ENCODE results near the gene SULT1C2. TPM values are rescaled to one million over a fixed set of nuclear protein-coding genes. Genes with fewer than 3 reads are reported as not detected.
"Not testable (repeated sequence)": the region's sequence is repeated elsewhere in the genome, so short reads cannot be mapped to it uniquely, and the experiment has no call there.

Gene SULT1C2
- total RNA-seq, 2 experiments from 2014 or later = not detected

DNA sequence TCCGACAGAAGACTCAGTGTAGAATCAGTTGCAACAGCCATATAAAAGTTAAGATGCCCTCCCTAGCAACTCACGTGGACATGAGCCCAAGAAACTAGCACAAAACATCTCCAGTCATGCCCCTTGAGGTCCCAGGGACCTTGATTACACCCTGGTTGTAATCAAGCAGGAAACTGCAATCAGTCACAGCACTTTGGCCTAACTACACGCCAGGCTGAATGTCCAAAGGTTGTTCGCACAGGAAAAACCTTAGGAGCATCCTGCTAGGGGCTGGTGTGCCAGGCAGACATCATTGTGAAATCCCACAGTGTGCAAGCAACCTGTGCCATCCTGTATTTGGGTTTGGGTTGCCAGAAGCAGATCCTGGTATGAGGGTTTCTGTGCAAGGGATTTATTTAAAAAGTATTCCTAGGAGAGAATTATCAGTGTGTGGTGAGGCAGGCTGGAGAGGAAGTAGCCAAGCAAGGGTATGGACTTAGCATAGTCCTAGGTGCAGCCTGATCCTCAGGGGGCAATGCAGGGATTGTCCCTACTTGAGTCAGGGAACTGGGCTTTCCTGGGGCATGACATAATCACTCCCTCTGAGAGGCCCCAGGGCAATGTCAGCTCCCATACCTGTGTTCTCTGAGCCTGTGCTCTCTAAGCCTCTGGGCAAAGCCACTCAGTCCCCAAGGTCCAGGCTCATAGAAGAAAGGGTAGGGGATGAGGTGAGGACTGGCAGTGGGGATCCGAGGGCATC lies 17.8 kb upstream of the SULT1C2 start:
- H3K4me3 Mint-ChIP-seq = no peak overlapping the region
- H3K27me3 Mint-ChIP-seq = peaks cover 7% of the 10 kb centered on the region
- no peak overlapping the region for H3K27ac Mint-ChIP-seq
- POLR2A ChIA-PET = no interaction called here
- no peak for DNase-seq
- no peaks in the 10 kb centered on the region for H3K9me3 Mint-ChIP-seq
- ATAC-seq (ENCODE audit: low read depth) = no peak
- H3K36me3 Mint-ChIP-seq = no peaks in the 10 kb centered on the region
- no peaks in the 10 kb centered on the region for H3K4me1 Mint-ChIP-seq

DNA sequence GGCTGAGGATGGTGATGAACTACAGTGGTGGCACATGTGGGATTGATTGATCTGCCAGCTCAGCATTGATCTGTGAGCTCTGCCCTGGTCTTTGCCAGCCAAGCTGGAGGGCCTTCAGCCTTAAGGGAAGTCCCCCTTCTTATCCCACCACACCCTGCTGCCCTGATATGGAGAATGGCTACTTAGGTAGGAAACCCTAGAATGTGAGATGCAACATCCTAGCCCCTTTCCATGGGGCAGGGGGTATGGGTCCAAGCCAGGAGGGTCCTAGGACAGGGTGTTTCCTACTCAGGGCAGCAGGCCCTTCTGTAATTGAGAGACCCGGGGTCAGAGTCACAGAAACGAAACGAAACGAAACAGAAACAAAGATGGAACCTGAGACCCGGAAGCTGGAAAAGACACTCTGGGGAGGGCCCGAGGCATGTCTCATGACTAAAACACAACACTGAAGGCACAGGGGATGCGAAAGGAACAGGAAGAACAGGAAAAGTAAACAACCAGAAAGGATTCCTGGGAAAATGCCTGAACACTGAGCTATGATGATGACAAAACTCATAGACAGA lies 16.9 kb upstream of the SULT1C2 start:
- ATAC-seq (ENCODE audit: low read depth) (no peak), DNase-seq (no peak)
- H3K27ac Mint-ChIP-seq = no peak overlapping the region
- no peaks in the 10 kb centered on the region for H3K9me3 Mint-ChIP-seq
- H3K27me3 Mint-ChIP-seq = peaks cover 6% of the 10 kb centered on the region
- no peak overlapping the region for H3K4me3 Mint-ChIP-seq
- no peaks in the 10 kb centered on the region for H3K36me3 Mint-ChIP-seq
- H3K4me1 Mint-ChIP-seq = no peaks in the 10 kb centered on the region
- POLR2A ChIA-PET = no interaction called here

DNA sequence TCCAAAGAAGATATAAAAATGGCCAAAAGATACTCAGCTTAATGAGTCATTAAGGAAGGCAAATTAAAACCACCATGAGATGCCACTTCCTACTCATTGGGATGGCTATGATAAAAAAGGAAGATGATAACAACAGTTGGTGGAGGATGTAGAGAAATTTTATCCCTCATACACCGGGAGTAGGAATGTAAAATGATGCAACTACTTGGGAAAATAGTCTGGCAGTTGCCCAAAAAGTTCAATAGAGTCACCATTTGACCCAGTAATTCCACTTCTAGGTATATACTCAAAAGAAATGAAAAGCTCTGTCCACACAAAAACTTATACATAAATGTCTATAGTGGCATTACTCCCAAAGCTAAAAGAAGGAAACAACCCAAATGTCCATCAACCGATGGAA lies 10.1 kb upstream of the SULT1C2 start:
- no peaks in the 10 kb centered on the region for H3K4me1 Mint-ChIP-seq
- POLR2A ChIA-PET = no interaction called here
- H3K4me3 Mint-ChIP-seq = no peak overlapping the region
- H3K27me3 Mint-ChIP-seq = peaks cover 3% of the 10 kb centered on the region
- no peak for DNase-seq
- ATAC-seq (ENCODE audit: low read depth) = no peak
- H3K27ac Mint-ChIP-seq = no peak overlapping the region
- no peaks in the 10 kb centered on the region for H3K9me3 Mint-ChIP-seq
- no peaks in the 10 kb centered on the region for H3K36me3 Mint-ChIP-seq

DNA sequence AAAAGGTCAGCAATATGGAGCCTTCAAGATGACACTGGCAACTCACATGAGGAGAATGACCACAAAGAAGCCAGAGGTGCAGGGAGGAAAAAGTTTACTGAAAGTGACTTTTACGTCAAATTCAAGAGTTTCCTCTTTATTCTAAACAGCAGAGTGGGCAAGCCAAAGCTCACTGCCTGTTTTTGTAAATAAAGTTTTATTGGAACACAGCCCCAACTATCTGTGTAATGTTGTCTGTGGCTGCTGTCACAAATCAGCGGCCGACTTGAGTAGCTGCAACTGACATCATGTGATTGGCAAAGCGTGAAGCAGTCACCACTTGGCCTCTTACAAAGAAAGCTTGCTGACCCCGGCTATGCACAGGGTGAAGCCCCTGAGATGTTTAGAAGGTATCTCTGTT lies 9.2 kb upstream of the SULT1C2 start:
- ATAC-seq (ENCODE audit: low read depth) (no peak), DNase-seq (no peak)
- peaks cover 3% of the 10 kb centered on the region for H3K27me3 Mint-ChIP-seq
- no peak overlapping the region for H3K27ac Mint-ChIP-seq
- POLR2A ChIA-PET = no interaction called here
- no peaks in the 10 kb centered on the region for H3K4me1 Mint-ChIP-seq
- no peaks in the 10 kb centered on the region for H3K36me3 Mint-ChIP-seq
- H3K9me3 Mint-ChIP-seq = no peaks in the 10 kb centered on the region
- H3K4me3 Mint-ChIP-seq = no peak overlapping the region

DNA sequence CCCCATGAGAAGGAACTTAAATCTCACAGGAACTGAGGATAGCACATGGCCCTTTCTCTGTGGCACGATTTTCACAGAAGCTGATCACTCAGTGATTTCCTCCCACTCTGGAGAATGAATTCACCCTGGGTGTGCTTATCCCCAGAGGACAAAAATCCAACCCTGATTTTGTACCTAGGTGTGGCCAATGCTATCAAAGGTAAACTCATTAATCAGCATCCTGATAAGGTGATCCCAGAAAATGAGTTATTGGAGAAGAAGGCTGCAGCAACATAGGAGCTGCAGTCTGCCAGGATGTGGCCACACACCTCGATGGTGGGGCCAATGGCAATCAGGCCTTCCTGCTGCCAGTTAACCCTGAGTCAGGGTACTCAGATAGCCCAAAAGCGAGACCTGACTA lies 8.2 kb upstream of the SULT1C2 start:
- Mint-ChIP-seq H3K9me3 (peaks cover 4% of the 10 kb centered on the region), H3K27me3 (peaks cover 7% of the 10 kb centered on the region), H3K36me3 (no peaks in the 10 kb centered on the region), H3K4me3 (no peak overlapping the region), H3K27ac (no peak overlapping the region), H3K4me1 (no peaks in the 10 kb centered on the region)
- DNase-seq (no peak), ATAC-seq (ENCODE audit: low read depth) (no peak)
- POLR2A ChIA-PET = no interaction called here

DNA sequence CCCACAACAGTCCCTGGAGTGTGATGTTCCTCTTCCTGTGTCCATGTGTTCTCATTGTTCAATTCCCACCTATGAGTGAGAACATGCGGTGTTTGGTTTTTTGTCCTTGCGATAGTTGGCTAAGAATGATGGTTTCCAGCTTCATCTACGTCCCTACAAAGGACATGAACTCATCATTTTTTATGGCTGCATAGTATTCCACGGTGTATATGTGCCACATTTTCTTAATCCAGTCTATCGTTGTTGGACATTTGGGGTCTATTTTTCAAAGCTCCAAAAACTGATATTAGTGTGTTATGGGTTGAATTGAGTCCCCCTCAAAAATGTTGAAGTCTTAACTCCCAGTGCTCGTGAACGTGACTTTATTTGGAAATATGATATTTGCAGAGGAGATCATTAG lies 4.1 kb upstream of the SULT1C2 start:
- H3K36me3 Mint-ChIP-seq; DNase-seq; ATAC-seq (ENCODE audit: low read depth); H3K27ac Mint-ChIP-seq; H3K4me3 Mint-ChIP-seq; H3K4me1 Mint-ChIP-seq; H3K9me3 Mint-ChIP-seq; POLR2A ChIA-PET: not testable (repeated sequence)
- peaks cover 11% of the 10 kb centered on the region for H3K27me3 Mint-ChIP-seq

DNA sequence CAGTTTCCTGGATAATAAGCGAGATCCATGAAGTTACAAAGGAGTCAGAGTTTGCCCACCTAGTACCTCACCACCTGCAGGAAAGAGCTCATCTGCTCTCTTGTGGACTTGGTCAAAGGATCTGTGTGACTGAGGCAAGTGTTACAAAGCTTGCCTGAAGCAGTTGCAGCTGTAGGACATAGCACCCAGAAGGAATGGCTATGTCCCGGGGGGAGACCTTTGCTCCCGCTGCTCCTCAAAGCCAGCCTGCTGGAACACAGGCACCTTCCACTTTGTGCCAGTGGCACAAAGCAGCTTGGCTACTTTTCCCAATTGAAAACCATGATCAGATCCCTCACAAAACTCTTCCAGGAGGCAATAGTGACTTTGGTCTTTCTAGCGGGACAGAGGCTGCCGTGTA lies 3.1 kb upstream of the SULT1C2 start:
- no peak overlapping the region for H3K4me3 Mint-ChIP-seq

DNA sequence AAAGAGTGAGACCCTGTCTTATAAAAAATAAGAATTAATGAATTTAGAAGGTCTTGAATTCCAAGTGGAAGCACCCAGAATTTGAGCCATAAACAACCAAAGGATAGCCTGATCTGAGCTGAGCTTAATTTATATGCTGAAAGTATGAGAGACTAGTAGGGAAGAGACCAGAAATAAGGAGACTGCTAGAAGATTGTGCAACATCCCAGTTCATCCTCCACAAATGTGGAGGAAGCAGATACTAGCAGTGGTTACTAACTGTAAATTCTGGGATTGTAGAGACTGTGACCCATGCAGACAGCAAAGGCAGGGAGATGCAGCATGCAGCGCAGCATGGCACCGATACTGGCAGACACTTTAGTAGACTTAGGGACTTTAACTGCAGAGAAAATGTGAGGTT lies 1.5 kb upstream of the SULT1C2 start:
- ATAC-seq (ENCODE audit: low read depth) (no peak), DNase-seq (no peak)
- POLR2A ChIA-PET = no interaction called here
- peaks cover 8% of the 10 kb centered on the region for H3K27me3 Mint-ChIP-seq
- H3K27ac Mint-ChIP-seq = no peak overlapping the region
- H3K4me1 Mint-ChIP-seq = no peaks in the 10 kb centered on the region
- no peak overlapping the region for H3K4me3 Mint-ChIP-seq
- no peaks in the 10 kb centered on the region for H3K36me3 Mint-ChIP-seq
- H3K9me3 Mint-ChIP-seq = peaks cover 4% of the 10 kb centered on the region

More for the DNA sequence above, 3.1 kb upstream of the SULT1C2 start:
- DNase-seq (no peak), ATAC-seq (ENCODE audit: low read depth) (no peak)
- POLR2A ChIA-PET = no interaction called here
- peaks cover 8% of the 10 kb centered on the region for H3K27me3 Mint-ChIP-seq
- H3K36me3 Mint-ChIP-seq = no peaks in the 10 kb centered on the region
- H3K27ac Mint-ChIP-seq = no peak overlapping the region
- no peaks in the 10 kb centered on the region for H3K4me1 Mint-ChIP-seq
- peaks cover 4% of the 10 kb centered on the region for H3K9me3 Mint-ChIP-seq

DNA sequence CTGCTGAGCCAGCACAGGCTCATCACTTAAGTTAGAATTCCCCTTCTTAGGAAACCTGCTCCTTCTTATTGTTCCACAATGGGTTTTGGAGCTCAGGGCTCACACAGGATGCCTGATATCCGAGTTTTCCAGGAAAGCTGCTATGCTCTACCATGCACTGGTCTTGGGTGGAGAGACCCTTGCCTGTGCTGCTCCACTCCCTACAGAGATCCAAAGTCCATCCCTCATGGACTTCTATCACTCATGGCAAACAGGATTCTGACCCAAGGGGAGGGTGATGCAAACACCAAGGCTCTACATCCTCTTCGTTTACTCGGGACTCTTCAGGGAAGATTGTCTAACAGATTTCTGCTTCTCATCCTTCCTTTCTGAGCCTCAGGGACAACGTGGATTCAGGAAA lies 5.2 kb downstream of the SULT1C2 start:
- DNase-seq (no peak), ATAC-seq (ENCODE audit: low read depth) (no peak)
- Mint-ChIP-seq H3K27ac (no peak overlapping the region), H3K4me3 (no peak overlapping the region), H3K9me3 (no peaks in the 10 kb centered on the region), H3K4me1 (no peaks in the 10 kb centered on the region), H3K36me3 (no peaks in the 10 kb centered on the region), H3K27me3 (peaks cover 3% of the 10 kb centered on the region)
- POLR2A ChIA-PET = no interaction called here

DNA sequence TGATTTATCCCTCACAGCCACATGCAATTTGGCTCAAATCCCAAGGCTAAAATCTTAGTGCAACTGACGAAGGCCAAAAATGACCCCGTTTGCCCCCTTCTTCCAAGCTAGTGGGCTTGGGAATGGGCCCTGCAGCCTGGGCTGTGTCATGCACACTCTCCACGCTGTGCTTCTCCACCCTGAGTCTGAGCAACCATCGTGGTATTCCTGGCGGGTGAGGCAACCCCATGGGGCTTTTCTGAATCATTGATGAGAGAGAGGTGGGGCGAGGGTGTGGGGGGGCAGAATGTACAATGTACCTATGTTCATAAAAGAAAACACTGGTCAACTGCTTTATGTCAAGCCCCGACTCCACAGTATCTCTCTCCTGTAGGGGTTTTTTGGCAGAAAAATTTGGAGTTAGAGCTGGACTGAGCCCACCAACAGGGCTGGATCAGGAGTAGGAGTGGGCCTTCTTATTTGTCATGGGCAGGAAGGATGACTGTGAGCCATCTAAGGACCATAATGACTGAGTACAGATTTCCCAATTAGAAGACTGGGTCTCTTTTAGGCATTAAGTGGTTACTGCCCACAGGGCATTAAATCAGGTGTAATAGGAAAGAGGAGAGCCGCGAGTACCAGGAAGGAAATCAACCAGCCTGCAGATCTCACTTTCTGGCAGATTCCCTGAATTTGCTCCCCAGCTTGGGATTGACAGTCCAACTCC lies 8.9 kb downstream of the SULT1C2 start:
- Mint-ChIP-seq H3K4me1 (no peaks in the 10 kb centered on the region), H3K4me3 (no peak overlapping the region), H3K27me3 (peaks cover 3% of the 10 kb centered on the region), H3K36me3 (no peaks in the 10 kb centered on the region), H3K9me3 (no peaks in the 10 kb centered on the region), H3K27ac (no peak overlapping the region)
- POLR2A ChIA-PET = no interaction called here
- ATAC-seq (ENCODE audit: low read depth) (no peak), DNase-seq (no peak)

DNA sequence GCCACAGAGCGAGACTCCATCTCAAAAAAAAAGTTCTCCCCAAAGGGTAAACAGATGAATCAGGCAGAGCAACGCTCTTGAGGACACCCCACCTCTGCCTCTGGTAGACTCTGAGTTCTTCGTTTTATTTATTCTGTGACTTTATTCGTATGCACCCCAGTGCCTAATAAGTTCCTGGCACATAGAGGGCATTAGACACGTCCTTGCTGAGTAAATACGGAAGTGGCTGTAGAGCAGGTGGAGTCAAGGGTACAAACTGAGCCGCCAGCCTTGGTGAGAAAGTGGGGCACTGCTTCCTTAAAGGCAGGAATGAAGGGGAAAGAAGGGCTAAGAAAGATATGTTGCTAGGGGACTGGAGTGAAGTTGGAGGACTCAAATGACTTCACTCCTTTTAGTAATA lies 12.9 kb downstream of the SULT1C2 start:
- H3K27me3 Mint-ChIP-seq = no peaks in the 10 kb centered on the region

DNA sequence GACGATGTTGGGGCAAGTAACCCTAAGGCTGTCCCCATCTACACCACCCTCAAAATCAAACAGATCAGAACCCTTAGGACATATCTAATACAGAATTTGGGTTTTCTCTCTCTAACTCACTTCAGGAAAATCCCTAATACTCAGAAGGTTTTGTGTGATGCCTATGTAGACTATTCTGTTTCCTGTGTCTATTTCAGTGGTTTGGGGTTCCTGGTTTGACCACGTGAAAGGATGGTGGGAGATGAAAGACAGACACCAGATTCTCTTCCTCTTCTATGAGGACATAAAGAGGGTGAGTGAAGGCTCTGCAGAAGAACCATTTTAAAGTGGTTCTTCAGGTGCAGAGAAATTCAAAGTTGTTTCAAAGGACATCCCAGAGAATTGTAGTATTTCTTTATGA lies 16.3 kb downstream of the SULT1C2 start:
- POLR2A ChIA-PET = no interaction called here
- peaks cover 3% of the 10 kb centered on the region for H3K9me3 Mint-ChIP-seq
- H3K4me3 Mint-ChIP-seq = peak overlapping the region; percentile 1
- no peak overlapping the region for H3K27ac Mint-ChIP-seq
- H3K27me3 Mint-ChIP-seq = peaks cover 4% of the 10 kb centered on the region
- ATAC-seq (ENCODE audit: low read depth) (peak; percentile 42), DNase-seq (no peak)
- H3K36me3 Mint-ChIP-seq = no peaks in the 10 kb centered on the region
- peaks cover 10% of the 10 kb centered on the region for H3K4me1 Mint-ChIP-seq

More for the DNA sequence above, 12.9 kb downstream of the SULT1C2 start:
- no peak overlapping the region for H3K27ac Mint-ChIP-seq
- POLR2A ChIA-PET = no interaction called here
- DNase-seq = no peak
- no peaks in the 10 kb centered on the region for H3K36me3 Mint-ChIP-seq
- no peak for ATAC-seq (ENCODE audit: low read depth)
- no peak overlapping the region for H3K4me3 Mint-ChIP-seq
- H3K9me3 Mint-ChIP-seq = no peaks in the 10 kb centered on the region
- H3K4me1 Mint-ChIP-seq = peaks cover 10% of the 10 kb centered on the region

DNA sequence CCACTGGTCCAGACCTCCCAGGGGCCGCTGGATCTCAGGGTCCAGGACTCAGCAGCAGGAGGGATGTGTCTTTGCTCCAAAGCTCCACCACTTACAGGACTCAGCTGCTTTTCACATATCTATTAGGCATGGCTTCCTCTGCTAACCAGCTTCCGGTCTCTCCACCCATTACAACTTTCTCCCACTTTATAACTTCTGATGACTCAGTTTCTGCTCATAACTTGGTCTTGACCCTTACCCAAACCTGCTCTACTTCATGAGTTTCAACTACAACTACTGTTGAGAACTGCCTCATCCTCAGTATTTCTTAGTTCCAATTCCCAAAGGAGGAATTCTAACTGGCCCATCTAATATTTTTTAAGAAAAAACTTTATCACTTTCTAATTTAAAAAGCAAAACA lies 17.2 kb downstream of the SULT1C2 start:
- peaks cover 8% of the 10 kb centered on the region for H3K27me3 Mint-ChIP-seq
- POLR2A ChIA-PET = no interaction called here
- H3K4me3 Mint-ChIP-seq = no peak overlapping the region
- no peaks in the 10 kb centered on the region for H3K36me3 Mint-ChIP-seq
- no peak for ATAC-seq (ENCODE audit: low read depth)
- no peak overlapping the region for H3K27ac Mint-ChIP-seq
- H3K9me3 Mint-ChIP-seq = peaks cover 3% of the 10 kb centered on the region
- DNase-seq = no peak
- peaks cover 10% of the 10 kb centered on the region for H3K4me1 Mint-ChIP-seq

DNA sequence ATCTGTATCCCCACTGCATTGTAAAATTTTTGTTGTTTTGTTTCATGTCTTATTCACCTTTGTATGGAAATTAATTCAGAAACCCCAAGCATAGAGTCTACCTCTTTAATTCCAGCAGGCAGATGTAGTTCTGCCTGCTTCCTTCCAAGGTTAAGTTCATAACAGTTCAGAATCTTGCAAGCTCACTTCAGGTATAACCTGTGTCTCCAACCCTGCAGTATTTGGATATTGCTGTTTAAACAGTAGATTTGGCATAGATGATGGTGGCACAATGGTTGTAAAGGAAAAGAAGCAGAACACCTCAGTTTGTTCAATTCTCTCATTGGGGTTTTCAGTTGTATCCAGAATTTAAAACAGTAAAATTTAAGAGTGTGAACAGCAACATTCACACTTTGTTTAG lies 21.2 kb downstream of the SULT1C2 start:
- POLR2A ChIA-PET = no interaction called here
- Mint-ChIP-seq H3K9me3 (peaks cover 7% of the 10 kb centered on the region), H3K36me3 (no peaks in the 10 kb centered on the region), H3K4me1 (peaks cover 6% of the 10 kb centered on the region), H3K4me3 (no peak overlapping the region), H3K27me3 (peaks cover 12% of the 10 kb centered on the region), H3K27ac (no peak overlapping the region)
- no peak for ATAC-seq (ENCODE audit: low read depth)
- DNase-seq = no peak
